SK-N-SH (cell line): ENCODE data around the gene TEP1.

Source experiments
- CTCF ChIP-seq: fragments of 200-600 bp; sonication (generic); IDR thresholded peaks from 2 replicates; pipeline ENCODE4 v1.6.1; 2017; ENCODE audit warnings: antibody characterized with exemption, mild to moderate bottlenecking, moderate library complexity
- ELF1 ChIP-seq: IDR thresholded peaks from 2 replicates; pipeline ENCODE4 v1.4.0; 2012
- EP300 ChIP-seq, 2 experiments: IDR thresholded peaks; 2 replicates each; pipeline versions ENCODE4 v1.4.0 to v1.6.1; 2012; ENCODE audit warnings: borderline replicate concordance in 1 of 2, low read depth in 1 of 2, low read length in 1 of 2
- EZH2phosphoT487 ChIP-seq: fragments of 200-600 bp; sonication (generic); IDR thresholded peaks from 2 replicates; pipeline ENCODE4 v1.6.1; 2017; ENCODE audit warnings: low read depth, mixed run types, mild to moderate bottlenecking, antibody characterized with exemption, moderate library complexity, borderline replicate concordance
- GATA2 ChIP-seq: sonication (generic); formaldehyde crosslinking; IDR thresholded peaks from 2 replicates; pipeline ENCODE4 v1.5.0; 2020; ENCODE audit warnings: mild to moderate bottlenecking, missing genetic modification reagents
- NFIC ChIP-seq: IDR thresholded peaks from 2 replicates; pipeline ENCODE4 v1.4.0; 2012; ENCODE audit warnings: borderline replicate concordance
- POLR2AphosphoS5 ChIP-seq: IDR thresholded peaks from 2 replicates; pipeline ENCODE4 v1.6.1; 2012; ENCODE audit warnings: low read depth, low read length
- RAD21 ChIP-seq: IDR thresholded peaks from 2 replicates; pipeline ENCODE4 v1.6.1; 2012; ENCODE audit warnings: mild to moderate bottlenecking, low read length
- RFX5 ChIP-seq: IDR thresholded peaks from 2 replicates; pipeline ENCODE4 v1.6.1; 2012; ENCODE audit warnings: mild to moderate bottlenecking, improper control_type of control experiment, low read length
- RXRA ChIP-seq: IDR thresholded peaks from 2 replicates; pipeline ENCODE4 v1.4.0; 2012; ENCODE audit warnings: low read depth, mild to moderate bottlenecking, borderline replicate concordance
- USF1 ChIP-seq: IDR thresholded peaks from 2 replicates; pipeline ENCODE4 v1.4.0; 2012; ENCODE audit warnings: low read depth, borderline replicate concordance
- YY1 ChIP-seq: IDR thresholded peaks from 2 replicates; pipeline ENCODE4 v1.4.0; 2012; ENCODE audit warnings: low read depth, mild to moderate bottlenecking
- ZBTB33 ChIP-seq: IDR thresholded peaks from 2 replicates; pipeline ENCODE4 v1.4.0; 2012; ENCODE audit warnings: low read depth, borderline replicate concordance
- TF ChIP-seq, protein P1 (sequence below): IDR thresholded peaks from 2 replicates; pipeline ENCODE4 v1.4.0; 2012; ENCODE audit warnings: low read depth

GRCh38 chr14:20391505-20391904 is 21.8 kb downstream of the TEP1 start:
- no peak for TF ChIP-seq GATA2 (CRISPR knock-in tag)
- TF ChIP-seq, protein P1, sequence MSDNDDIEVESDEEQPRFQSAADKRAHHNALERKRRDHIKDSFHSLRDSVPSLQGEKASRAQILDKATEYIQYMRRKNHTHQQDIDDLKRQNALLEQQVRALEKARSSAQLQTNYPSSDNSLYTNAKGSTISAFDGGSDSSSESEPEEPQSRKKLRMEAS: no peak
- TF ChIP-seq POLR2AphosphoS5: no peak
- TF ChIP-seq RFX5: no peak
- no peak for TF ChIP-seq EP300 (IDR thresholded peaks at IDR 0.05; ENCODE audit: borderline replicate concordance in 1 of 2, low read depth in 1 of 2, low read length in 1 of 2)
- no peak for TF ChIP-seq CTCF
- TF ChIP-seq YY1: no peak
- no peak for TF ChIP-seq EZH2phosphoT487
- no peak for TF ChIP-seq RXRA
- TF ChIP-seq RAD21: no peak
- no peak for TF ChIP-seq ZBTB33
- no peak for TF ChIP-seq USF1
- no peak for TF ChIP-seq NFIC
- no peak for TF ChIP-seq ELF1
